Measurements from ENCODE around the gene OS9. TPM values are rescaled to one million over a fixed set of nuclear protein-coding genes. Genes with fewer than 3 reads are reported as not detected.

Gene OS9
- total and polyA plus RNA-seq, 2 donors (not counting 3 experiments of a cell fraction or from before 2014, with no cell fraction given), result 212 to 561 TPM

- peaks cover 7% of the 10 kb centered on the region for H3K4me1 ChIP-seq (ENCODE audit: control insufficient read depth, extremely low read depth, insufficient read depth, low read length)
- intact Hi-C loops (cut with micrococcal nuclease) (loop anchor here (1.0 kb wide), 4 partner anchors 26 to 179 kb away; partner anchors contain the start of genes CDK4, EEF1AKMT3, METTL1 and OS9), dilution Hi-C loops (cut with MboI; ENCODE audit: extremely low pct_ligation_motif_present, low sequenced_read_pairs) (no loop called here)
- peaks cover 2 to 8% of the 10 kb centered on the region in 2 experiments for H3K27me3 ChIP-seq (ENCODE audit: control insufficient read depth in 2 of 2, insufficient read depth in 2 of 2, low read length in 2 of 2)
- H3K79me2 ChIP-seq (ENCODE audit: control insufficient read depth, insufficient read depth, low read length), result no peaks in the 10 kb centered on the region
- BruUV-seq (replicated peaks), result no TSS peak
- peak overlapping the region; percentile 61 for H3K9ac ChIP-seq (replicated peaks; ENCODE audit: extremely low read depth, insufficient read depth, low read length)
- H3K9me1 ChIP-seq (replicated peaks; ENCODE audit: control insufficient read depth, extremely low read depth, insufficient read depth, low read length), result no peaks in the 10 kb centered on the region
- H4K20me1 ChIP-seq (replicated peaks; ENCODE audit: control insufficient read depth, extremely low read depth, insufficient read depth, low read length), result no peaks in the 10 kb centered on the region
- POLR2A ChIA-PET, result interaction anchor here (0.6 kb wide), 1 partner anchor 29 kb away, joined by 3 read pairs; no protein-coding TSS in a partner anchor
- no peaks in the 10 kb centered on the region for H3K36me3 ChIP-seq (ENCODE audit: control insufficient read depth in 2 of 2, extremely low read depth in 1 of 2, insufficient read depth in 2 of 2, low read length in 2 of 2)
- no peaks in the 10 kb centered on the region for H3K9me3 ChIP-seq (replicated peaks; ENCODE audit: control insufficient read depth, insufficient read depth, low read length)
- peak overlapping the region; percentile 62 to 64 (median 62) for H3K4me3 ChIP-seq (replicated peaks in 1 of 3; ENCODE audit: insufficient read depth in 1 of 3, low read depth in 1 of 3, low read length in 3 of 3)
- H2AFZ ChIP-seq (ENCODE audit: low read depth, low read length), result peak overlapping the region; percentile 96
- DNase-seq (ENCODE audit: low read depth, low spot score) (peak; percentile 74), FAIRE-seq (peak; percentile 87)
- CTCF ChIA-PET, result interaction anchor here (0.5 to 4.6 kb wide), 20 partner anchors 10 to 143 kb away, joined by 3 to 48 read pairs (median 6); partner anchors contain the start of genes AGAP2, ARHGEF25, CDK4 and CYP27B1
- peak overlapping the region; percentile 23 for H3K27ac ChIP-seq (ENCODE audit: insufficient read depth, low read depth, low read length)
- peak overlapping the region; percentile 54 for H3K4me2 ChIP-seq (ENCODE audit: insufficient read depth, low read length)
- peak; percentile 57 for TF ChIP-seq POLR2AphosphoS5 (IDR thresholded peaks at IDR 0.05; ENCODE audit: insufficient read depth, low read depth, low read length)
- no peak for TF ChIP-seq GATA2 (IDR thresholded peaks at IDR 0.05; ENCODE audit: insufficient read depth, insufficient read length, low read depth, low read length)
- TF ChIP-seq POLR2A (IDR thresholded peaks at IDR 0.05; ENCODE audit: low read depth, low read length), result peak; percentile 79
- TF ChIP-seq CTCF (IDR thresholded peaks at IDR 0.05; ENCODE audit: extremely low read depth in 1 of 2, insufficient read depth in 1 of 2, low read depth in 1 of 2, low read length in 2 of 2), result peak; percentile 88 to 97
- no peak for TF ChIP-seq JUN (IDR thresholded peaks at IDR 0.05; ENCODE audit: borderline replicate concordance, insufficient read depth, insufficient read length, low read depth)
Measured at GRCh38 chr12:57726151-57726883, 32.4 kb downstream of the OS9 start.
